CD4-positive, alpha-beta T cell treated with Interleukin-21 for 1 hour (primary cell): ENCODE results near the gene TKTL2.
"Not testable (repeated sequence)": the region's sequence is repeated elsewhere in the genome, so short reads cannot be mapped to it uniquely, and the experiment has no call there.

Experiments used
- DNase-seq: peaks from one replicate; pipeline ENCODE4 v3.0.0-alpha.2; 2020

TKTL2 gene

GRCh38 chr4:163473576-163473975, at the start of gene TKTL2:
TSS of gene TKTL2 (minus strand) at chr4:163473754. CDS start at chr4:163473734, 20 bp downstream.
- DNase-seq: no peak

GRCh38 chr4:163515198-163515597, 41.6 kb upstream of the TKTL2 start:
- no peak for DNase-seq

- DNase-seq: no peak
Observed at GRCh38 chr4:163505374-163505773, 31.8 kb upstream of the TKTL2 start.

GRCh38 chr4:163500586-163500985, 27.0 kb upstream of the TKTL2 start:
- no peak for DNase-seq

GRCh38 chr4:163495900-163496299, 22.3 kb upstream of the TKTL2 start:
- DNase-seq: peak; percentile 34

GRCh38 chr4:163494360-163495241, 21.0 kb upstream of the TKTL2 start, which contains the start of gene TMA16:
TSS of gene TMA16 (plus strand) at chr4:163494690. CDS start at chr4:163494802, 112 bp downstream.
- peak; percentile 82 for DNase-seq

GRCh38 chr4:163493643-163494359, 20.2 kb upstream of the TKTL2 start:
- peak; percentile 26 for DNase-seq

- DNase-seq: no peak
Observed at GRCh38 chr4:163492951-163493504, 19.5 kb upstream of the TKTL2 start.

GRCh38 chr4:163489929-163490328, 16.4 kb upstream of the TKTL2 start:
- DNase-seq: no peak

- DNase-seq: no peak
Observed at GRCh38 chr4:163486321-163486720, 12.8 kb upstream of the TKTL2 start.

- DNase-seq: no peak
Observed at GRCh38 chr4:163485589-163485988, 12.0 kb upstream of the TKTL2 start.

GRCh38 chr4:163484906-163485305, 11.4 kb upstream of the TKTL2 start:
- peak; percentile 62 for DNase-seq

GRCh38 chr4:163482190-163482589, 8.6 kb upstream of the TKTL2 start:
- DNase-seq: peak; percentile 9

GRCh38 chr4:163476761-163477438, 3.3 kb upstream of the TKTL2 start:
- DNase-seq: no peak

- no peak for DNase-seq
Observed at GRCh38 chr4:163474027-163474426, 473 bp upstream of the TKTL2 start.

- no peak for DNase-seq
Observed at GRCh38 chr4:163473130-163473529, 424 bp downstream of the TKTL2 start.

GRCh38 chr4:163470391-163470790, 3.2 kb downstream of the TKTL2 start:
- DNase-seq: no peak

- no peak for DNase-seq
Observed at GRCh38 chr4:163467082-163467770, 6.3 kb downstream of the TKTL2 start.

GRCh38 chr4:163462556-163462955, 11.0 kb downstream of the TKTL2 start:
- DNase-seq: no peak

- no peak for DNase-seq
Observed at GRCh38 chr4:163448540-163449203, 24.9 kb downstream of the TKTL2 start.

GRCh38 chr4:163447481-163447880, 26.1 kb downstream of the TKTL2 start:
- no peak for DNase-seq

GRCh38 chr4:163447023-163447422, 26.5 kb downstream of the TKTL2 start:
- not testable (repeated sequence) for DNase-seq
